Measurements from ENCODE around the gene RPTOR.

- no peak for TF ChIP-seq POLR2A (IDR thresholded peaks at IDR 0.05)
- TF ChIP-seq CTCF (IDR thresholded peaks at IDR 0.05), result no peak
- no peak for TF ChIP-seq POLR2AphosphoS5 (IDR thresholded peaks at IDR 0.05)
Observed at GRCh38 chr17:80884811-80885210, 340.2 kb downstream of the RPTOR start.
